NCI-H2081 (cell line): ENCODE measurements around the gene SNRPA.
"Not testable (repeated sequence)": the region's sequence is repeated elsewhere in the genome, so short reads cannot be mapped to it uniquely, and the experiment has no call there.

Experiments
- DNase-seq, 2 experiments: peaks; one replicate each; lab custom pipeline; 2025; lab: John Stamatoyannopoulos, UW

The SNRPA gene

DNA sequence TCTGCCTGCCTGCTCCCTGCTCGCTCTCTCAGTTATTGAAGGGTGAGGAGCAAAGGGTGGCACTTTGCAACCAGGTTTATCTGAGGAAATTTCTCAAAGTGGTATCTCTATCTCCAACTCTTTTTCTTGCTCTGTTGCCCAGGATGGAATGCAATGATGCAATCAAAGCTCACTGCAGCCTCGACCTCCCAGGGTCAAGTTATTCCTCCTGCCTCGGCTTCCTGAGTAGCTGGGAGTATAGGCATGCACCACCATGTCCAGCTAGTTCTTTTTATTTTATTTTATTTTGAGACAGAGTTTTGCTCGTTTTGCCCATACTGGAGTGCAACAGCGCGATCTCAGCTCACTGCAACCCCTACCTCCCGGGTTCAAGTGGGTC is 5.6 kb upstream of the SNRPA start:
- no peak for DNase-seq

DNA sequence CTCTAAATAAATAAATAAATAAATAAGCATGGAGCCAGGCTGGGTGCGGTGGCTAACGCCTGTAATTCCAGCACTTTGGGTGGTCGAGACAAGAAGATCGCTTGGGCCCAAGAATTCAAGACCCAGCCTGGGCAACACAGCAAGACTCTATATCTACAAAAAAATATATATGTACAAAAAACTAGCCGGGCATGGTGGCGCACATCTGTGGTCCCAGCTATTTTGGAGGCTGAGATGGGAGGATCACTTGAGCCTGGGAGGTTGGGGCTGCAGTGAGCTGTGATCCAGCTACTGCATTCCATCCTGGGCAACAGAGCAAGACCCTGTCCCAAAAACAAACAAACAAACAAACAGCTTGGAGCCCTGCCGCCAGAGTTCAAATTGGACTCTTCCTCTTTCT is 3.5 kb upstream of the SNRPA start:
- DNase-seq = no peak

DNA sequence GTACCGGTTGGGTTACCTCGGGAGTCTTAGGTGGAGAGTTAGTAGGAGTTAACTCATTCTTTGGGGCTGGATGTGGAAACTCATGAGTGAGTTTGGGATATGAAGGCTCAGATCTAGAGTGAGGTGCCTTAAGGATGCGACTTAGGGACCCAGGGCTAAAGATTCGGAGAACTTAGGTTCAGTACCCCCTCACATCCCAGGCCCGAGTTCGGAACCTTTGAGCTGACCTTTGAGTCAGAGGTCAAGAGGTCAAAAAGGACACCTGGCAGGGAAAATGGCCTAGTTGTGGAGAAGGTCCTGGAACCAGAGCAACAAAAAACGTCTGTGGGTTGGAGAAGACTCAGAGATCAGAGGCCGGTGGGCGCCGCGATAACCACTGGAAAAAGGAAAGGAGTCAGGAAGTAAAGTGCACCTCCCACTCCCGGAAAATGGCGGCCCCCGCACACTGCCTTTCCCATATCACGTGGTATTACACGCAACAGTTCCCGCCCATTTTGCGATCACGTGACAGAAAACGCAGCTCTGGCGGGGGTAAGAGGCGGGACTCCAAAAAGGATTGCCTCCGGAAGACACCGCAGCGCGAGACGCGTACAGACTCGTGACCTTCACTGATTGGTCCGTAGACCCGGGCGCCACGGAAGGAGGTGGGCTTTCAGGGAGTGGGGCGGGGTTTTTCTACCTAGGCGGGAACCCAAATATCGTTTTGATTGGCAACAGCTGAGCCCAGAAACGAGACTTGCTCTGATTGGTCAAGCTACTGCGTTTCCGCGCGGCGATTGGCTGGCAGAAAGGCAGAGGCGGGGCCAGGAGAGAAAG is 737 bp upstream of the SNRPA start, which contains the start of gene ACTMAP:
TSS of gene ACTMAP (minus strand) at position 420 of the 816 bp plus-strand sequence. CDS start 674 bp downstream, outside the sequence.
- DNase-seq = peak; percentile 99 to 100

DNA sequence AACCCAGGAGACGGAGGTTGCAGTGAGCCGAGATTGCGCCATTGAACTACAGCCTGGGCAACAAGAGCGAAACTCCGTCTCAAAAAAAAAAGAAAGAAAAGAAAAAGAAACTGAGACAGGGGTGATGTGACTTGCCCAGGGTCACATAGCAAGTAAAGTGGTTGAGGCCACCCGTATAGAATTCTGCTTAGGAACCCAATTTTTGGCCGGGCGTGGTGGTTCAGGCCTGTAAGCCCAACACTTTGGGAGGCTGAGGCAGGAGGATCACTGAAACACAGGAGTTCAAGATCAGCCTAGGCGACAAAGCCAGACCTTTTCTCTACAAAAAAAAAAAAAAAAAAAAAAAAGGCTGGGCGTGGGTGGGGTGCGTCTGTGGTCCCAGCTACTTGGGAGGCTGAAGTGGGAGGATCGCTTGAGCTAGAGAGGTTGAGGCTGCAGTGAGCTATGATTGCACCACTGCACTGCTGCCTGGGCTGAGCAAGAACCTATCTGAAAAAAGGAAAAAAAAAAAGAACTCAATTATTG is 1.3 kb downstream of the SNRPA start:
- DNase-seq = no peak

DNA sequence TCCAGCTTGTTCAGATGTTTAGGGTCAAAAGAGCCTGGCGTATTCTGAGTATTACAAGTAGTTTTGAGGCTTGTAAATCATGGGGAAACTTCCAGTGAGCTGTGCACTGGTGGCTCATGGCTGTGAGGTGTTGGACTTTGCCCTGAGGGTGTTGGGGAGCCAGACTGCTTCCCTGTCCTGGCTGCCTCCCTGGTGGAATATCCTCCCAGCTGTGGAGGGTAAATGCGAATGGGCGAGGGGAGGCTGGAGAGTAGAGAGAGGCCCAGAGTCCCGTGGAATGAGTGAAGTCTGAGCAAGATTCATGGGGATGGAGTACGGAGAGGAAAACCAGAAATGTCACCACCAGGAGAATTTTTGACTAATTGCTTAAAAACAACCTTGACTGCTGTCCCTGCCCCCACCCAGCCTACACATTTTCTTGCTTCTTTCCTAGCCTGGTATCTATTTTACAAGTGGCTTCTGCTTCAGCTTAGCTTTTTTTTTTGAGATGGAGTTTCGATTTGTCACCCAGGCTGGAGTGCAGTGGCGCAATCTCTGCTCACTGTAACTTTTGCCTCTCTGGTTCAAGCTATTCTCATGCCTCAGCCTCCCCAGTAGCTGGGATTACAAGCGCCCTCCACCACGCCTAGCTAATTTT is 3.7 kb downstream of the SNRPA start:
- DNase-seq = no peak

DNA sequence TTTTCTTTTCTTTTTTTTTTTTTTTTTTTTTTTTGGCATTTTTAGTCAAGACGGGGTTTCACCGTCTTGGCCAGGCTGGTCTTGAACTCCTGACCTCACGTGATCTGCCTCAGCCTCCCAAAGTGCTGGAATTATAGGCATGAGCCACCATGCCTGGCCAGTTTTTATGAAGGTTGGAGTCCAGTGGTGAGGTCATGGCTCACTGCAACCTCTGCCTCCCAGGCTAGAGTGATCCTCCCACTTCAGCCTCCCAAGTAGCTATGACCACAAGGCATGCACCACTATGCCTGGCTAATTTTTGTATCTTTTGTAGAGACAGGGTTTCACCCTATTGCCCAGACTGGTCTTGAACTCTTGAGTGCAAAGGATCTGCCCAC is 4.2 kb downstream of the SNRPA start:
- DNase-seq = no peak

DNA sequence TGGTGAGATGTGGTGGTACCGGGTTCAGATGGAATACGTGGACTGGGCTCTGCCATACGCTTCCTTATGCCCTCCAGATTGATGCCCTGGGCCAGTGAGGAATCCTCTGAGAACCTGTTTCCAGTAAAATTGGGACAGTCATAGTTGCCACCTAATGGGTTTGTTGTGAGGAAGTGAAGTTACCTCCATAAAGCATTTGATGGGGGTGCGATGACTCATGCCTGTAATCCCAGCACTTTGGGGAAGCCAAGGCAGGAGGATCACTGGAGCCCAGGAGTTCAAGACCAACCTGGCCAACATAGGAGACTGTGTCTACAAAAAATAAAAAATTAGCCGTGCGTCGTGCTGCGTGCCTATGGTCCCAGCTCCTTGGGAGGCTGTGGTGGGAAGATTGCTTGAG is 4.8 kb downstream of the SNRPA start:
- no peak for DNase-seq

DNA sequence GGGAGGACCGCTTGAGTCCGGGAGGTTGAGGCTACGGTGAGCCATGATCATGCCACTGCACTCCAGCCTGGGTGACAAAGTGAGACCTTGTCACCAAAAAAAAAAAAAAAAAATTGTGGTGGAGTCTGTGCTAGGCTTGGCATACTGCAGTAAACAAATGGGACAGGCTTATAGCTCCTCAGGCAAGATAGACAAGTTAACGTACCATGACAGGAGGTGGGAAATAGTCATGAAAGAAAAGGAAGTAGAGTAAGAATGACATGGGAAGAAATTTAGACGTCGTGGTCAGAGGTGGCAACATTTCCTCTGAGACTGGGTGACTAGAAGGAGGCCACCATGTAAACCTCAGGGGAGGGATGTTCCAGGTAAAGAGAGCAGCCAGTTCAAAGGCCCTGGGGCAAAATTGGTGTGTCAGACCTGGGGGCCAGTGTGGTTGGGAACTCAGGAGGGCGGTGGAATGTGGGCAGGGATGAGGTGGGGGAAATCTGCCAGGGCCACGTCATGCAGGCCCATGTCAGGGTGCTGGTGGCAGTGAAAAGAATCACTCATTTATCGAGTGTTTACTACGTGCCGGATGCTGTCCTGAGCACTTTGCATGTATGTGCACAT is 5.6 kb downstream of the SNRPA start:
- DNase-seq = no peak

DNA sequence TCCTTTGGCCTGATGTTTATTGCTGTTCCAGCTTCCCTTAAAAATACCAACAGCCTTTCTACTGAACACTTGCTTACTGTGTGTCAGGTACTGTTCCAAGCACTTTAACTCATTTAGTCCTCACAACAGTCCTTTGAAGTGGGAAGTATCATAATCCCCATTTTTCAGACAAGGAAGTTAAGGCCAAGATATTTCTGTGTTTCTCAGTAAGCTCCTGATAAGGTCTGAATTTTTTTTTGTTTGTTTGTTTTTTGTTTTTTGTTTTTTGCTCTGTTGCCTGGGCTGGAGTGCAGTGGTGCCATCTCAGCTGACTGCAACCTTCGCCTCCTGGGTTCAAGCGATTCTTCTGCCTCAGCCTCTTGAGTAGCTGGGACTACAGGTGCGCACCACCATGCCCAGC is 7.5 kb downstream of the SNRPA start:
- DNase-seq = no peak

DNA sequence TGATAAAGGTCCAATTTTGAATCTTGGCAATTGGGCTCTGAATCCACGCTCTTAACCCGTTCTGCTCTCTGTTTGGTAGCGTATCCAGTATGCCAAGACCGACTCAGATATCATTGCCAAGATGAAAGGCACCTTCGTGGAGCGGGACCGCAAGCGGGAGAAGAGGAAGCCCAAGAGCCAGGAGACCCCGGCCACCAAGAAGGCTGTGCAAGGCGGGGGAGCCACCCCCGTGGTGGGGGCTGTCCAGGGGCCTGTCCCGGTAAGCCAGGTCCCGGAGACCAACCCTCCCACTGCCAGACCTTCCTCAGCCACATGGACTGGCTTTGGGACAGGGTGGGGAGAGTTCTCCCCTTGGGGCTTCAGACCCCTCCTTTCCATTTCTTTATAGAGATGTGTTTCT is 8.3 kb downstream of the SNRPA start:
- no peak for DNase-seq

DNA sequence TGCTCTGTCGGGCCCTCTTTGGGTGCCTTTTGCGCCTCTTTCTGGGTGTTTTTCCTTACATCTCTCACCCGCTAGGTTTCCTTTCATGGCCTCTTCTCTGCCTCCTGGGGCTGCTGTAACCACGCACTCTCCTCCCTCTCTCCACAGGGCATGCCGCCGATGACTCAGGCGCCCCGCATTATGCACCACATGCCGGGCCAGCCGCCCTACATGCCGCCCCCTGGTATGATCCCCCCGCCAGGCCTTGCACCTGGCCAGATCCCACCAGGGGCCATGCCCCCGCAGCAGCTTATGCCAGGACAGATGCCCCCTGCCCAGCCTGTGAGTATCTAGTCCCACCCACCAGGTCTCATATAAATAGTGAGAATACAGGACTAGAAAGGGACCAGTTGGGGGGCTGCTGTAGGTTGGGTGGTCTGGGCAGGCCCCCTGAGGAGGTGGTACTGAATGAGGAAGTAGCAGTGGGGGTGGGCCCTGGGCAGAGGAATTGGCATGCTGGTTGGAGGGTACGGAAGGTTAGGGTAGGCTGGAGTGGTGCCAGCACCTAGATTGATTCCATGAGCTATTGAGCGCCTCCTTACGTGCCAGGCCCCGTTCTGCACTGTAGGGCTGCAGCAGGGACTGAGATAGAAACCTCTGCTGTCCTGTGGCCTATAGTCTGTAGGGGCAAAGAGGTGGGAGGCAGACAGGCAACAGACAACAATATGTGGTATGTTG is 11.9 kb downstream of the SNRPA start:
- no peak for DNase-seq

DNA sequence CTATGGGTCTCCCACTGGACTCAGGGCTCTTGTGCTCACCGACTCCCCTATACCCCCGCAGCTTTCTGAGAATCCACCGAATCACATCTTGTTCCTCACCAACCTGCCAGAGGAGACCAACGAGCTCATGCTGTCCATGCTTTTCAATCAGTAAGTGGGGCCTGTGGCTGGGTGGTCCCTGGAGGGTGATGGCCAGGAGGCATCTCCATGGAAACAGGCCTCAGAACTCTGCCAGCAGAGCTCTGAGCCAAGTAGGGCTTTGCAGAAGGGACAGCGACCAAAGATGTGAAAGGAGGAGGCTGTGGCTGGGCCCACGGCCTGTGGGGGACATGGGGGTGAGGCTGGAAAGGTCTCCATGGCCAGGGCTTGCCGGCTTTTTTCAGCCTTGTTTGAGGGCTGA is 12.5 kb downstream of the SNRPA start:
- DNase-seq = no peak

DNA sequence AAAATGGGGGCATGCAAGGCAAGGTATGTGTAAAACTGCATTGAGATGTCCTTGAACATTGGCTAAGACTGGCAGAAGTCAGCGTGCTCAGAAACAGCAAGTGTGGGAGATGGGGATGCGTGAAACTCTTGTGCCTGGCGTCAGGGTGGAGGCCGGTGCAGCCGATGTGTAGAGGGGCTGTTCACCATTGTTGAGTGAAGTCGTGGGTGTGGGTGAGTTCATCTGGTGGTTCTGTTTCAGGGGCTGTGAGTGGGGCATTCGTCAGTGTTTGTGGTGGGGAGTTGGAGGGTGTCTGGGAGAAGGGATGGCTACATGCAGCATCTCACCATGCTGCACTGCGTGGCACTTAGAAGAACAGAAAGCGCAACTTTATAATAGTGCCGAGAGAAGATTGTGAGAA is 13.0 kb downstream of the SNRPA start:
- no peak for DNase-seq

DNA sequence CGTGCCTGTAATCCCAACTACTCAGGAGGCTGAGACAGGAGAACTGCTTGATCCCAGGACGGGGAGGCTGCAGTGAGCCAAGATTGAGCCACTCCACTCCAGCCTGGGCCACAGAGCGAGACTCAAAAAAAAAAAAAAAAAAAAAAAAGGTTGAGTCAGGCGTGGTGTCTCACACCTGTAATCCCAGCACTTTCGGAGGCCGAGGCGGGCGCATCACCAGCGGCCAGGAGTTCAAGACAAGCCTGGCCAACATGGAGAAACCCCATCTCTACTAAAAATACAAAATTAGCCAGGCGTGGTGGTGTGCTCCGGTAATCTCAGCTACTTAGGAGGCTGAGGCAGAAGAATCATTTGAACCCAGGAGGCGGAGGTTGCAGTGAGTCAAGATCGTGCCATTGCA is 15.4 kb downstream of the SNRPA start:
- not testable (repeated sequence) for DNase-seq

DNA sequence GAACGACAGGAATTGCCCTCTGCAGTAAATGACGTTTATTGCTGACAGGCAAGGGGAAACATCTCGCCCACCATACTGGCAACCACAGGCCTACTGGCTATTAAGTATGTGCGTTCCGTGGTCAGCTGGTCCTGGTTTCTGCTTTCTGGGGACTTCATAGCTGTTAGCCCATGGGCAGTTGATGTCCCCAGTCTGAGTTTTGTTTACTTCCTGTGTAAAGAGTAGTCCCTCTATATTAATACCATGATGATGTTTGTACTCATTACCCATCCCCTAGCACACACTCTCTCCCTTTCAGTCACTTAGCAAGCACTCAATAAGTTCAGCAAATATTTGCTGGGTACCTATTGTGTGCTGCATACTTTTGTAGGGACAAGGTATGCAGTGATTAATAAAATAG is 17.9 kb downstream of the SNRPA start:
- no peak for DNase-seq

DNA sequence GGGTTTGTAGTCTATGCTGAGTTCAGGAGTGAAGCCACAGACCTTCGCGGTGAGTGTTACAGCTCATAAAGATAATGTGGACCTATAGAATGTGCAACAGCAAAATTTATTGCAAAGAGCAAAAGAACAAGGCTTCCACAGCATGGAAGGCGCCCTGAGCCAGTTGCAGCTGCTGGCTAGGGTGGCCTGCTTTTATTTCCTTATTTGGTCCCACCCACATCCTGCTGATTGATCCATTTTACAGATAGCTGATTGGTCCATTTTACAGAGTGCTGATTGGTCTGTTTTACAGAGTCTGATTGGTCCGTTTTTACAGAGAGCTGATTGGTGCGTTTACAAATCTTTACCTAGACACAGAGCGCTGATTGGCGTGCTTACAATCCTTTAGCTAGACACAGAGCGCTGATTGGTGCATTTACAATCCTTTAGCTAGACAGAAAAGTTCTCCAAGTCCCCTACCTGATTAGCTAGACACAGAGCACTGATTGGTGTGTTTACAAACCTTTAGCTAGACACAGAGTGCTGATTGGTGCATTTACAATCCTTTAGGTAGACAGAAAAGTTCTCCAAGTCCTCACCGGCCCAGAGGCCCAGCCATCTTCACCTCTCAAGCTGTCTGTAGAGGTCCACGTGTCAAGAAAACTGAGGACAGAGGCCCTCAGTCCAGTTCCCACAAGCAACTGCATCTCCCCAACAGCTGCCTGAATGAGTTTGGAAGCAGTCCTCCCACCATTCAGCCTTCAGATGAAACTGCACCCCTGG is 20.3 kb downstream of the SNRPA start:
- not testable (repeated sequence) for DNase-seq

DNA sequence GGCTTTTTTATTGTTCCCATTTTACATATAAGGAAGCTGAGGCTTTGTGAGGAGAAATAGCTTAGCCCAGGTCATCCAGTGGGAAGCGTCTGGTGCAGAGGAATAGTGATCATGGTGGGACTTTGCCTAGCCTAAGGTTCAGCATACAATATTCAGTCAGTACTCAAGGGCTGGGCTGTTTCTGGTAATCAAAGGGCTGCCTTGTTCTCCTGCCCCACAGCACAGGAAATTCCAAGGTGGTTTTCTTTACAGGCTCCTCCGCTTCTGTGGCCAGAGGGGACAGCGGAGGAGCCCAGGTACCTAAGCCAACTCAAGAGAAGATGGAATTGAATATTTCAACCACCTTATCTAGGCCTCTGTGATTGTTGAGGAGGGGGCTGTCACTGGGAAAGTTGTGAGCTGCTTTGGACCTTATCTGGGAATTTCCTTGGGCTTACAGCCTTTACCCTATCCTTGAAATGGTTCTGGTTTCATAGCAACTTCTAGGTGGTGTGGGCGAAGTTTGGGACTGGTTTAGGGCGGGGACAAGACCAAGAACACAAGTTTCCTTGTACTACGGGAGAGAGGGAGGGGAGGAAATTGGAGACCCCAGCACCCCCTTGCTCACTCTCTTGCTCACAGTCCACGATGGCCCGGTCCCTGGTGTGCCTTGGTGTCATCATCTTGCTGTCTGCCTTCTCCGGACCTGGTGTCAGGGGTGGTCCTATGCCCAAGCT is 24.1 kb downstream of the SNRPA start, which contains the start of gene MIA:
TSS of gene MIA (plus strand) at position 606 of the 716 bp plus-strand sequence. CDS start at position 628, 22 bp downstream.
- no peak for DNase-seq

DNA sequence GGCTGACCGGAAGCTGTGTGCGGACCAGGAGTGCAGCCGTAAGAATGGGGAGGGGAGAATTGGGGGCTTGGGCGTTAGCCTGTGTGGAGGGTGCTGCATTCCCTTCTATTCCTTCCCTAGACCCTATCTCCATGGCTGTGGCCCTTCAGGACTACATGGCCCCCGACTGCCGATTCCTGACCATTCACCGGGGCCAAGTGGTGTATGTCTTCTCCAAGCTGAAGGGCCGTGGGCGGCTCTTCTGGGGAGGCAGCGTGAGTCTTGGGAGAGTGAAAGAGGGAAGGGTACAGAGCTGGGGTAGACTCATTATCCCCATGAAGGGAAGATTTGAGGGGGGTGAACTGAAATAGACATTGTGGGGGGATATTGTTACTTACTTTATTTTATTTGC is 24.6 kb downstream of the SNRPA start:
- no peak for DNase-seq

DNA sequence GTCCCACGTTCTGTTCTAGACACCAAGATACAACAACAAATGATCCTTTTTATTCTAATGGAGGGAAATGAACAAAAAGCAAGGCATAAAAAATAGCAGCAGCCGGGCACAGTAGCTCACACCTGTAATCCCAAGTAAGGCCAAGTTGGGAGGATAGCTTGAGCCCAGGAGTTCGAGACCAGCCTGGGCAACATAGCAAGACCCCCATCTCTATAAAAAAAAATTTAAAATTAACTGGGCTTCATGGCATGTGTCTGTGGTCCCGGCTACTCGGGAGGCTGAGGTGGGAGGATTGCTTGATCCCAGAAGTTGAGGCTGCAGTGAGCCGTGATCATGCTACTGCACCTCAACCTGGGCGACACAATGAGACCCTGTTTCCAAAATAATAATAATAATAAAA is 25.4 kb downstream of the SNRPA start:
- no peak for DNase-seq

DNA sequence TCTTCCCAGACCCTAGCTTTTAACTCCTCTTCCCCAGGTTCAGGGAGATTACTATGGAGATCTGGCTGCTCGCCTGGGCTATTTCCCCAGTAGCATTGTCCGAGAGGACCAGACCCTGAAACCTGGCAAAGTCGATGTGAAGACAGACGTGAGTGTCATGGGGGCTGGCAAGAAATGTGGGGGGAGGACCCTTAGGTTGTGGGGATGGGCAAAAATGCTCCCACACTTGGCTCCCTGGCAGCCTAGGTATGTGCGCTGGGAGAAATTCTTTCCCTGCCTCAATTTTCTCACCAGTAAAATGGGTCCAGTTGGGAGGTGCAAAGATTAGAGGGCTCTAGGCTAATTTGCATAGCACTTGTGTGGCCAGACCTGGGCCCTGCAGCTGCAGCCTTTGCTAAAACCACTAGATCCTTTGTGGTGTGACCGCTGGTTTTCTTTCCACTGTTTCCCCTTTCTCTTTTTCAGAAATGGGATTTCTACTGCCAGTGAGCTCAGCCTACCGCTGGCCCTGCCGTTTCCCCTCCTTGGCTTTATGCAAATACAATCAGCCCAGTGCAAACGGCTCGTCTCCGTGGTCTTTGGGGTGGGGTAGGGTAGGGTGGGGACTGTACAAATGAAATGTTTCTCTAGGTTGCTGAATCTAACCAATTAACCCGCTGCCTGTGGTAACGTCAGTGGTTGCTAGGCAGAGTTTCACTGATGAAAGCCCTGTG is 26.1 kb downstream of the SNRPA start:
- peak; percentile 88 to 92 for DNase-seq
